RWPE2 (cell line): ENCODE measurements around the gene ALDH4A1.
"Not testable (repeated sequence)": the region's sequence is repeated elsewhere in the genome, so short reads cannot be mapped to it uniquely, and the experiment has no call there.

Experiments
- ATAC-seq: fragments of 200-7000 bp; cut with Tn5 transposase; 3 replicates; pipeline ENCODE4 v1.9.1; 2021; ENCODE audit warnings: low read depth
- DNase-seq: peaks from one replicate; pipeline ENCODE4 v3.0.0-alpha.2; 2020; ENCODE audit warnings: low spot score
- H3K27ac ChIP-seq: fragments of 450-650 bp; 2 replicates; pipeline ENCODE4 v1.5.1; 2017; ENCODE audit warnings: mild to moderate bottlenecking; ENCODE audit not compliant: poor library complexity, severe bottlenecking
- H3K27me3 ChIP-seq: fragments of 250-450 bp; sonication (Bioruptor Pico); 2 replicates; pipeline ENCODE4 v1.5.1; 2021; ENCODE audit warnings: mild to moderate bottlenecking, moderate library complexity; ENCODE audit not compliant: insufficient read depth, poor library complexity, severe bottlenecking
- H3K36me3 ChIP-seq: fragments of 250-450 bp; sonication (Bioruptor Pico); 2 replicates; pipeline ENCODE4 v1.5.1; 2020; ENCODE audit warnings: low read depth, mild to moderate bottlenecking, moderate library complexity
- H3K4me1 ChIP-seq: fragments of 250-450 bp; sonication (Bioruptor Pico); 2 replicates; pipeline ENCODE4 v1.5.1; 2021; ENCODE audit warnings: mild to moderate bottlenecking, moderate library complexity; ENCODE audit not compliant: insufficient read depth, poor library complexity, severe bottlenecking
- H3K4me3 ChIP-seq: fragments of 250-450 bp; sonication (Bioruptor Pico); 2 replicates; pipeline ENCODE4 v1.5.1; 2021; ENCODE audit warnings: mild to moderate bottlenecking, moderate library complexity; ENCODE audit not compliant: severe bottlenecking
- H3K9me3 ChIP-seq: fragments of 250-450 bp; sonication (Bioruptor Pico); 2 replicates; pipeline ENCODE4 v1.5.1; 2021; ENCODE audit warnings: mild to moderate bottlenecking, moderate library complexity; ENCODE audit not compliant: severe bottlenecking
- CTCF ChIP-seq: fragments of 450-650 bp; IDR thresholded peaks from one replicate; pipeline ENCODE4 v1.5.1; 2017; ENCODE audit warnings: mild to moderate bottlenecking, moderate library complexity; ENCODE audit not compliant: poor library complexity, severe bottlenecking

Gene ALDH4A1

DNA sequence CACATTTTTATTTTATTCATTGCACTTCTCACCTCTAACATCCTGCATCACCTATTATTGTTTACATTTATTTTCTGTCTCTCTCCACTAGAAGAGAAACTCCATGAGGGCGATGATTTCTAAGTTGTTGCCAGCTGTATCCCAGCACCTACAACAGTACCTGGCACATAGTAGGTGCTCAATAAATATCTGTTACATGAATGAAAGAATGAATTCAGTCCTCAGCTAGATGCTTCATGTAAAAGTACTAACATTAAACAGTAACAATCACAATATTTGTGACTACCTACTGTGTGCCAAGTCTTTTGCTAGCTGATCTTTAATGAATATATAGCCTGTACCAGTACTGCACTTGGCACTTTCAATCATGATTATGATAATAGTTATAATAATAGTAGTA, 45.9 kb downstream of the ALDH4A1 start:
- no peak overlapping the region for H3K27ac ChIP-seq
- ATAC-seq (no peak), DNase-seq (no peak)
- H3K36me3 ChIP-seq: no peaks in the 10 kb centered on the region
- H3K9me3 ChIP-seq: no peaks in the 10 kb centered on the region
- TF ChIP-seq CTCF: no peak
- H3K4me1 ChIP-seq: no peaks in the 10 kb centered on the region
- no peaks in the 10 kb centered on the region for H3K27me3 ChIP-seq
- H3K4me3 ChIP-seq: no peak overlapping the region

GRCh38 chr1:18855573-18855972, 46.8 kb downstream of the ALDH4A1 start:
- TF ChIP-seq CTCF: no peak
- Histone ChIP-seq H3K4me3 (no peak overlapping the region), H3K27ac (no peak overlapping the region), H3K27me3 (no peaks in the 10 kb centered on the region), H3K9me3 (no peaks in the 10 kb centered on the region), H3K4me1 (no peaks in the 10 kb centered on the region), H3K36me3 (no peaks in the 10 kb centered on the region)
- DNase-seq (no peak), ATAC-seq (no peak)

DNA sequence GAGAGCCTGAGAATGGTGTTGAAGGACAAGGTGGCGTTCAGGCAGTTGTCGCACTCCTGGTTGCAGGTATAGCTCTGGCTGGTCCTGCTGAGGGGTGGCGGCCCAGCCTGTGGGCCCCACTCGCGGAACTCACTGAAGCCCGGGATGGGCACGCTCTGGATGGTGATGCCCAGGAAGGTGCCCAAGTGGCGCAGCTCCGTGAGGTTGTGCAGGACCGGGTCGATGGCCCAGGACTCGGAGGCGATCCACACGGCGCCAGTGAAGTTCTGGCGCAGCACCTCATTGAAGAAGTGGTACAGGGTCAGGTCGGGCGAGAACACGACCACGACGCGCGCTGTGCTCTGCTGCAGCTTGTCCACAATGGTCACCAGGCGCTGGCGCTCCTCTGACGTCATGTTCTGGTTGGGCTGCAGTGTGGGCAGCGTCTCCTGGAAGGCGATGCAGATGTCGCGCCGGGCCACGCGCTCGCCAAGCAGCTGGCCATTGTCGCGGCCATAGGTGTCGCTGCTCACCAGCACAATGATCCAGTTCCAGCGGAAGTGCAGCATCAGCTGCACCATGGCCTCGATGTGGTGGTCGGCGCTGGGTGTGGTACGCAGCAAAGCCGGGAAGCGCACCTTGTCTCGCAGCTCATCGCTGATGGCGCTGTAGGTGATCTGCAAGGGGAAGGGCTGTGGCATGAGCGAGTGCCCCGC, 47.9 kb downstream of the ALDH4A1 start:
- H3K36me3 ChIP-seq: no peaks in the 10 kb centered on the region
- TF ChIP-seq CTCF: no peak
- H3K4me3 ChIP-seq: no peak overlapping the region
- ATAC-seq (no peak), DNase-seq (no peak)
- H3K27me3 ChIP-seq: no peaks in the 10 kb centered on the region
- no peaks in the 10 kb centered on the region for H3K4me1 ChIP-seq
- H3K9me3 ChIP-seq: no peaks in the 10 kb centered on the region
- H3K27ac ChIP-seq: no peak overlapping the region

- Histone ChIP-seq H3K9me3 (no peaks in the 10 kb centered on the region), H3K4me1 (no peaks in the 10 kb centered on the region), H3K27ac (no peak overlapping the region), H3K36me3 (no peaks in the 10 kb centered on the region), H3K4me3 (no peak overlapping the region), H3K27me3 (peaks cover 2% of the 10 kb centered on the region)
- DNase-seq (no peak), ATAC-seq (no peak)
- no peak for TF ChIP-seq CTCF
Measured at GRCh38 chr1:18852501-18852900, 49.9 kb downstream of the ALDH4A1 start.

GRCh38 chr1:18849261-18849711, 53.1 kb downstream of the ALDH4A1 start:
- Histone ChIP-seq H3K27me3 (peaks cover 2% of the 10 kb centered on the region), H3K4me1 (no peaks in the 10 kb centered on the region), H3K36me3 (no peaks in the 10 kb centered on the region), H3K9me3 (no peaks in the 10 kb centered on the region), H3K4me3 (no peak overlapping the region), H3K27ac (no peak overlapping the region)
- TF ChIP-seq CTCF: no peak
- DNase-seq (no peak), ATAC-seq (no peak)

GRCh38 chr1:18847723-18848122, 54.6 kb downstream of the ALDH4A1 start:
- H3K4me3 ChIP-seq, ATAC-seq, H3K27me3 ChIP-seq, H3K9me3 ChIP-seq, H3K36me3 ChIP-seq, DNase-seq, H3K4me1 ChIP-seq, H3K27ac ChIP-seq: not testable (repeated sequence)
